HG02759 (cell line): ENCODE results near the gene CIP2A.

Source experiments
- ATAC-seq: cut with Tn5 transposase; IDR thresholded peaks from one replicate; pipeline ENCODE4 v1.9.1; 2021; ENCODE audit warnings: mild to moderate bottlenecking, moderate library complexity; ENCODE audit not compliant: unreplicated experiment

The CIP2A gene

DNA sequence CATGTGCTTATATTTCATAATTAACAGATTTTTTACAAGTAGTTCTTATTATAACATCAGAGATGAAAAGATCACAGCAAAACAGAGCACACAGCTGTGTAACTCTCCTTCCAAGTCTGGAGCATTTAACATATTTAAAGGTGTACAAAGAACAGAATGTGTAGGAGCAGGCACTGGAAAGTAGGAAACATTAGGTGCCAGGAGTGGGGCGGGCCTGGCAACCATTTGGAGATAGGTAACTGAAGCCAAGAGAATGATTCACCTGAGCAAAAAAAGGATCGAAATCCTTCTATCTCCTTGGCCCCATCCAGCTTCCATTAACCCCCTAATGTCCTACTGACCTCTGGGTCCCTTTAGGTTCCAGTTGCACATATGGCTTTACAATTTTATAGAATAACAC is 76.6 kb downstream of the CIP2A start:
- no peak for ATAC-seq

DNA sequence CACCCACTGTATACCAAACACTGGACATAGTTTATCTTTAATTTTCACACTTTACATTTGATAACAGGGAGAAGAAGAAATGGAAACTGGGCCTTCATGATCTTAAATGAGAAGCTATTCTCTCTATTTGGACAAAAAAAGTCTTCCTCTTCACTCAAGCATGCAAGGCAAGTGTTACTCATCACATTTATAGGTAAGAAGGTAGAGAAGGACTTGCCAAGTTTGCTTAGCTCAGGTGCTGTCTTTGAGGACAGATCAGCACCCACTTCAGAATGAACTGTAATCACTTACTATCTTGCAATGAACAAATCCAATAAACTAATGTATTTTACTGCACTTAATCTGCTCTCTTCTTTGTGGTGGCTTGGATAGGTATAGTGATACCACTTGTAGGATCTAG is 77.7 kb downstream of the CIP2A start:
- ATAC-seq = no peak

DNA sequence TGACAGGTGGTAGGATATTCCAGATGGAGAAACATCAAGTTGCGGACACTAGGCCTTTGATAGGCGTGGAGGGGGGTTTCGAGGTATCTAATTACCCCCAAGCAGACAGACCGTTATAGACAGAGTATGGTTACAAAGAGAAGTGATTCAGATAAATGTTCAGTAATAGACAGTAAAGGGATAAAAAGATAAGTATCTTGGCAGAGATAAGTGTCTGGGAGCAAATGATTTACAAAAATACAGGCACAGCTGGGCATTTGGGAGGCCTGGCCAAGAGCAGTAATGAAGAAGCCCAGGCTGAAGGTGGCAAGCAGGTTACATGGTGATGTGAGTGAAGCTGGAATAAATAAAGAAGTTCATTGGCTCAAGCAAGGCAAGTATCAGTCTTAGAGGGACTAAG is 78.2 kb downstream of the CIP2A start:
- no peak for ATAC-seq

DNA sequence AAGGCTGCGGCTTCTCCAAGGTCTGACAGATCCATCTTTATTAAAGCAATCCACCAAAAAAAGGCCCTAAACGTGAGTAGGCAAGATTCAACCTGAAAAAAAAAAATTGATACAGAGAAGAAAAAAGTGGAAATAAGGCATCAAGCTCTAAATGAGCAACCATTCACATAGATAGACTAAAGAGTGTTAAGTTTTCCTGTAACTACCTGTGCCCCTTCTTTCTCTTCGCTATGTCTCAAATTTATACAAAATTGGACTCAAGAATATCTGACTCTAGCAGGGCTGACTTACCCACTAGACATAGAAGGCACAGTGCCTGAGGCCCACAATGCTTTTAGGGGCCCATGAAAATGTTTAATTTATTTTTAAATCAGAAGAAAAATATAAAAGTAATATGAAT is 78.7 kb downstream of the CIP2A start, which contains the start of gene MYH15:
Gene MYH15, minus strand, starts transcription at position 101 of the 400 bp plus-strand sequence. Its CDS starts 66 bp downstream, at position 35.
- no peak for ATAC-seq

DNA sequence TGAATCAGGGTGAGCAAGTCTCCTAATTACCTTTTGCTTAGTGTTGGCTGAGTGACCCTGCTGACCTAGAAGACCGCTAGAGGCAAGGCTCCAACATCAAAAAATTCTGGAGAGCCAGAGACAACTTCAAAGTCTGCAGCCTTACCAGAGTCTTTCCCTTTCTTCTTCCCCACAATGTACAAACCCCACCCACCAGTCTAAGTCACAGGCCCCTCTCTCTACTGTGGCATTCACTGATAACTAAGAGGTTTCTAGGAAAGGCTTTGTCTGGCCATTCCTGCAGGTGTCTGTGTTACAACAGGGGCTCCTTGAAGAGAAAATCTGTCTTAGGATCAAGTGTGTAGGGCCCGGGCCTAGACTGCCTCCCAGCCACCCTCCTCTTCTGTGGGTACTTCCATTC is 79.4 kb downstream of the CIP2A start:
- no peak for ATAC-seq

DNA sequence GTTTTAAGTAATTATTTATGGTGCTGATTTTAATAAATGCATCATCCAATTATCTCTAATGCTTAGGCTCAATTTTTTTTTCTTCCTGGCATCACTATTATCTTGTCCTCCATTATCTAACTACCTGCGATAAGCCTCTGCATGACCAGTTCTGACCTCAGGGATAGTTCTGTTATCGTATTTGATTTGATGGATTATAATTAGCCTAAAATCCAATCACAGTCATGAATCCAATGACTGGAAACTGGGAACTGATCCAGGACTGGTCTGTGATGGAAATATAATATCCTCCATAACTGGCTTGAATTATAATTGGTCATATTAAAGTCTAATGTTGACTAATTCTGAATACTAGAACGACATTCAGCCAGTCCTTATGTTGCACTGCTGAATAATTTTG is 80.0 kb downstream of the CIP2A start:
- no peak for ATAC-seq

DNA sequence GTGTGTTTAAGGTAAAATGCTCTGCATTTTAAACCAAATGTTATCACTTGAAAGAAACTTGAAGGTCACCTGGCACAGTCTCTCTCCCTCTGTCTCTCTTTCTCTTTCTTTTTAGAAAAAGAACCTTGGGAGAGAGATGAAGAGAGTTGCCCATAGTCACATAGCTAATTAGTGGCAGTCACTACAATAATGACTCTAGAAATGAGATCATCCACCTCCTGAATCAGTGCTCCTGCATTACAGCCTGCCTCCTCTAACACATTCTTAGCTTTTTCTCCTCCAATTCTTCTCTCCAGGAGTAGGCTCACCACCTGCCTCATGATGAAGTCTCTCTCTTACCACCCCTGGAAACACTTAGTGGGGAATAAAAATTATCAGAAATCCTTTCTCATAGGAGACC is 81.3 kb downstream of the CIP2A start:
- ATAC-seq = no peak

DNA sequence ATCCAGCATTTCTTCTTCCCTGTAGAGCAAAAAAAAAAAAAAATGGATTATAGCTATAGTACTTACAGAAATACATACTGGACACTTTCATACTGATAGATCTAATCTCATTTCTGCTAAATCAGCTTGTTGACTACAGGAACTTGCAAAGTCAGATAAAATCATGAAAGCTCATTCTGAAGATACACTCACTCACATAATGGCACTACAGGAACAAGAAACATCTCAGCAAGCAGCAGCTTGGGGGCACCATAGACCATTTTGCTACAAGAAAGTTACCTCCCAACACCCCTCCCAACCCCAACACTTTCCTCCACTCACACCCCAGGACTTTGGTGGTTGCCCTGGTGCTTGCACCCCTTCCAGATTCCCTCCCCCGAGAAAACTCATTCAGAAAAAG is 83.4 kb downstream of the CIP2A start:
- no peak for ATAC-seq

DNA sequence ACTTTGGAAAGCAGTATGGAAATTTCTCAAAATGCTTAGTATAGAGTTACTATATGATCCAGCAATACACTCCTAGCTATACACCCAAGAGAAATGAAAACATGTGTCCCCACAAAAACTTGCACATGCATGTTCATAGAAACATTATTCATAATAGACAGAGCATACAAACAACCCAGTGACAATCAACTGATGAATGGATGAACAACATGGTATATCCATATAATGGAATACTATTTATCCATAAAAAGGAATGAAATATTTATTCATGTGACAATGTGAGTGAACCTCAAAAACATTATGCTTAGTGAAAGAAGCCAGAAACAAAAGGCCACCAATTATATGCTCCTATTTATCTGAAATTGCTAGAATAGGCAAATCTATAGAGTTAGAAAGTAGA is 85.5 kb downstream of the CIP2A start:
- ATAC-seq = no peak

DNA sequence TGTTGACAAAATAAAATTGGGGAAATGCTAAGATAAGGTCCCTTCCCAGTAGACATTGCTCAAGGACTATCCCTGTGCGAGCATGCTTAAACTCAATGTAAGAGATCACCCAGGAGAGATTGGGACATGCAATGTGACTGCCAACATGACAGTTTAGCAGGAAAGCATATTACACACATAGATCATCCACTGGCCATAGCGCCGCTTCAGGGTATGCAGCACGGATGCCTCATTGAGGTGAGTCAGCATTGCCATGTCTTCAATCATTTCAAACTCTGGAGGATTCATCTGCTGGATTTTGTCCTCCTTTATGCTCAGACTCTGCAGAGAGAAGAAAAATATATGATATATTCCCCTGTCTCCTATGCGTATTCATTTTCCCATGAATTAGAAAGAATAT is 87.7 kb downstream of the CIP2A start:
- ATAC-seq = no peak

DNA sequence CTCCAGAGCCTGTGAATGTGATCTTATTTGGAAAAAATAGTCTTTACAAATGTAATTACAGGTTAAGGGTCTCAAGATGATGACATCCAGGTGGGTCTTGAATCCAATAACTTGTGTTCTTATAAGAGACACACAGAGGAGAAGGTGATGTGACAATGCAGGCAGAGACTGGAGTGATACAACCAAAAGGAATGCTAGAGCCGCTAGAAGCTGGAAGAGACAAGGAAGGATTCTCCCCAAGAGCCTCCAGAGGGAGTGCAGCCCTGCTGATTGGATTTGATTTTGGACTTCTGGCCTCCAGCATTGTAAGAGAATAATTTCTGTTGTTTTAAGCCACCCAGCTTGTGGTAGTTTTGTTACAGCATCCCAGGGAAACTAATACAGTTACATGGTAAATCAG is 88.5 kb downstream of the CIP2A start:
- no peak for ATAC-seq
